Islet precursor cell (in vitro differentiated cells): ENCODE data around the gene MTRF1L.
"Not testable (repeated sequence)": the region's sequence is repeated elsewhere in the genome, so short reads cannot be mapped to it uniquely, and the experiment has no call there.

Experiments used
- DNase-seq: peaks from one replicate; pipeline ENCODE4 v3.0.0-alpha.2; 2018

Gene MTRF1L

GRCh38 chr6:153001767-153002612, 519 bp downstream of the MTRF1L start:
- peak; percentile 53 for DNase-seq

- DNase-seq = not testable (repeated sequence)
These were observed 1.7 kb downstream of the MTRF1L start for GRCh38 chr6:153000790-153001189.

- no peak for DNase-seq
These were observed 2.3 kb downstream of the MTRF1L start for GRCh38 chr6:153000243-153000642.

GRCh38 chr6:152999538-152999937, 3.0 kb downstream of the MTRF1L start:
- not testable (repeated sequence) for DNase-seq

- DNase-seq = no peak
These were observed 8.7 kb downstream of the MTRF1L start for GRCh38 chr6:152993847-152994246.

- no peak for DNase-seq
These were observed 9.1 kb downstream of the MTRF1L start for GRCh38 chr6:152993431-152993830.

- DNase-seq = no peak
These were observed 15.5 kb downstream of the MTRF1L start for GRCh38 chr6:152986978-152987377.

- not testable (repeated sequence) for DNase-seq
These were observed 17.2 kb downstream of the MTRF1L start for GRCh38 chr6:152985300-152985699.

GRCh38 chr6:152984513-152984872, 18.0 kb downstream of the MTRF1L start:
- DNase-seq = no peak

GRCh38 chr6:152983637-152984512, 18.6 kb downstream of the MTRF1L start:
- DNase-seq = peak; percentile 98

GRCh38 chr6:152982904-152983636, 19.4 kb downstream of the MTRF1L start, which contains the start of gene FBXO5:
Gene FBXO5, minus strand, starts transcription at chr6:152983041. Its CDS starts 82 bp downstream, at chr6:152982959.
- peak; percentile 99 for DNase-seq

GRCh38 chr6:152981989-152982903, 20.3 kb downstream of the MTRF1L start:
- DNase-seq = peak; percentile 54

GRCh38 chr6:152981219-152981618, 21.3 kb downstream of the MTRF1L start:
- DNase-seq = no peak

GRCh38 chr6:152980656-152981055, 21.9 kb downstream of the MTRF1L start:
- no peak for DNase-seq

GRCh38 chr6:152979116-152979515, 23.4 kb downstream of the MTRF1L start:
- DNase-seq = no peak

GRCh38 chr6:152978058-152978457, 24.5 kb downstream of the MTRF1L start:
- DNase-seq = no peak

GRCh38 chr6:152977556-152977955, 25.0 kb downstream of the MTRF1L start:
- no peak for DNase-seq

- no peak for DNase-seq
These were observed 25.8 kb downstream of the MTRF1L start for GRCh38 chr6:152976749-152977148.

GRCh38 chr6:152975204-152975915, 27.1 kb downstream of the MTRF1L start:
- DNase-seq = no peak

- DNase-seq = no peak
These were observed 28.6 kb downstream of the MTRF1L start for GRCh38 chr6:152973916-152974315.
